HUDEP-2 (cell line): ENCODE measurements around the gene SIAH2.
"Not testable (repeated sequence)": the region's sequence is repeated elsewhere in the genome, so short reads cannot be mapped to it uniquely, and the experiment has no call there.

Experiments
- DNase-seq, 76 experiments: peaks; one replicate each; lab custom pipeline; 2025; ENCODE audit not compliant: unreplicated experiment in 76 of 76; lab: John Stamatoyannopoulos, UW

SIAH2 gene, protein sequence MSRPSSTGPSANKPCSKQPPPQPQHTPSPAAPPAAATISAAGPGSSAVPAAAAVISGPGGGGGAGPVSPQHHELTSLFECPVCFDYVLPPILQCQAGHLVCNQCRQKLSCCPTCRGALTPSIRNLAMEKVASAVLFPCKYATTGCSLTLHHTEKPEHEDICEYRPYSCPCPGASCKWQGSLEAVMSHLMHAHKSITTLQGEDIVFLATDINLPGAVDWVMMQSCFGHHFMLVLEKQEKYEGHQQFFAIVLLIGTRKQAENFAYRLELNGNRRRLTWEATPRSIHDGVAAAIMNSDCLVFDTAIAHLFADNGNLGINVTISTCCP

DNA sequence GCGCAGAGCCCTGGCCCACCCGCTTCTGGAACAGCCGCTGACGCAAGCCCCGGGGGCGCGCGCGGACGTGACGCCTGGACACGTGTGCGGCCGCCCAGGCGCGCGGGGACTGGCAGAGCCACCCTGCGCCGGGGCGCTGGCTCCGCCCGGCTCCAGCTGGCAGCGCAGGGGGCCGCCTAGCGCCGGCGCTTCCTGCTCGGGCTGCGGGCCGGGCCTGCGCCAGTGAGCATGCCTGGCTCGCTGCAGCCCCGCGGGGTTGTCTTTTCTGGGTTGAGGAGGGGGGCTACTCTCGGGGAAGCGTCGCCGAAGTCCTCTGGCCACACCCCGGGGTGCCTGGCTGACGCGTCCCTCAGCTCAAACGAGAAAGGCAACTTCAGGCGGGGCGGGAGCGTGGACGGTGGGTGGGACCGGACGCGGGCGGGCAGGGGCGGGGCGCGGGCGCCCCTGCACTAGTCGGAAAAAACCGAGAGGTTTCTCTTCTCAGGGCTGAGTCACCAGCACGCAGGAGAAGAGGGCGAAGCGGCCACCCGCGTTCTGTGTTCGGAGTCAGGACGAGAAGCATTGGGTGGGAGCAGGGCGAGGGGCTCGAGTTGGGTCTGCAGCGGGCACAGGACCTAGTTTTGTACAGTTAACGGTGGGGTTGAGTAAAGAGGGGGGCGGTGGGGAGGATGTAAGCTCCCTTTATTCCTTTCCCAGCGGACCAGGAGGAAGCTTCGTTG is at the start of gene SIAH2:
SIAH2 (minus strand) TSS at position 48 of the 719 bp plus-strand sequence. CDS start 320 bp downstream, outside the sequence.
- DNase-seq = peak in 74 of 76 experiments; percentile 43 to 94 (median 87)

DNA sequence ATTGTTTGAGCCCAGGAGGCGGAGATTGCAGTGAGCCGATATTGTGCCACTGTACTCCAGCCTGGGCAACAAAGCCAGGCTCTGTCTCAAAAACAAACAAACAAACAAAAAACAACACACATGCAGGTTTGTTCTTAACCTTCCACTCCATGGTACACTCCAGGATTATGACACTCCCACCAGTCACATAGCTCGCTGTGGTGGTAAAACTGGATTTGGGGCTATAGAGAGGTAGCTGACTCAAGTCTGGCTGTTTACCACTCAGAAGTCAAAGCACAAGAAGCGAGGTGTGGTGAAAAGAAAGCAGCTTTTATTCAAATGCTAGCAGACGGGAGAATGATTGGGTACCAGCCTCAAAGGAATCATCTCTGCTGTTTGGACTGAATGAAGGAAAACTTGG is 49.0 kb upstream of the SIAH2 start:
- no peak for DNase-seq

DNA sequence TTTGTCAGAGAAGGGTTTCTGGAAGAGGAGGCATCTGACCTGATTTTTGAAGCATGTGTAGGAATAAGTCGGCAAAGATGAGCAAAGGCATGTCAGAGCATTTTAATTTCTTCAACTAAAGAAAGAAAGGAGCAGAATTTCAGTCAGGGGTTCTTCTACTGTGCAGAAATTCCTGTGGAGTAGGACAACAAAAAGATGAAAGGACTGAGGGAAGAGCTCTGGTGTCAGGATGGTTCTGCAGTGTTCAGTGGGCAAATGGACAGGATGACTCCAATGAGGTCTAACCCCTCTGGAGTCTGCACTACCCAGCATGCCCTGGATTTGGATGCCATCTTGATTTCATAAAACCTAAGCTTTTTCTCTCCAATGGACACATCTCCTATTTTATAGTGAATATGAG is 47.7 kb upstream of the SIAH2 start:
- no peak for DNase-seq

DNA sequence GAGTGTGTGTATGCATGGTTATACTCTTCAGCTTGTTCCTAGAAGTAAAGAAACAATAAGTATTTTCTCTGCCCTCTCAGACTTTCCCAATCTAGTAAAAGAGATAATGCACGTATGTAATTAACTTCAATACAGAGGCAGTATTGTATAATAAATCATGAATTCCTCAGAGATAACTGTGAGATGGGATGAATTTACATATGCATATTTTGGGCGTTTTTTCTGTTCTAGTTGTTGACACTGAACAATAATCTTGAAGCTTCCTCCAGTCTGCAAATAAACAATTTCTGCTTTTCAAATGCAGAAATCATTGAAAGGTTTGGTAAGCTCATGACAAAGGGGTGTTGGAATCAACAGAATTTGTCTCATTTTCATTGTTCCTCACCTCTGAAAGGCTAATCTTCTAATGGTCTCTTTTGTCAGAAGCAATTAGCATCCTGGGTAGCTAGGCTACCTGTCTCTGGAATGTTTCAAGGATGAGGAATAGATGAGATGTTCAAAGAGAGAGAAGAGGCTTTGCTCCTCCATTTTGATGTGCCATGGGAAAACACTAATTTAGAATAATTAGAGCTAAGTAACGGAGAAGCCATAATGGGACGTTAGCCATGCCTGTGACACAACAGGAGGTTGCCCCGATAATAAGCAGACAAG is 43.3 kb upstream of the SIAH2 start:
- DNase-seq = no peak

DNA sequence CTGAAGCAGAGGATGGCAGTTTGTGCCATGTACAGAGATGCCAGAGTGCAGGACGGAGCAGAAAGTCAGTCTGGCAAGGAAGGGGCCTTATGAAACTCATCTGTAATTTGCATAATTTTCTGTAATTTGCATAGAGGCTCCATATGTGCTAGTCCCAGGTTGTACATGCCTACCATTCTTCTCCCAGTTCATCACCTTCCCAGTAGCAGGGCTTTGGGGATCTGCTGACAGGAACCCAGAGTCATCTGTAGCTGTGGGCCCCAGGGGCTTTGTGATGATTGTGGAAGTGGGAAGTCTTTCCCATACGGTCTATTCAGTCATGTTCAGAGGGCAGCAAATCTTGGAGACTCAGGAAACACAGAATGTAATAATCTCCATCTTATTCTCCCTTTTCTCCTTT is 42.4 kb upstream of the SIAH2 start:
- DNase-seq = no peak

DNA sequence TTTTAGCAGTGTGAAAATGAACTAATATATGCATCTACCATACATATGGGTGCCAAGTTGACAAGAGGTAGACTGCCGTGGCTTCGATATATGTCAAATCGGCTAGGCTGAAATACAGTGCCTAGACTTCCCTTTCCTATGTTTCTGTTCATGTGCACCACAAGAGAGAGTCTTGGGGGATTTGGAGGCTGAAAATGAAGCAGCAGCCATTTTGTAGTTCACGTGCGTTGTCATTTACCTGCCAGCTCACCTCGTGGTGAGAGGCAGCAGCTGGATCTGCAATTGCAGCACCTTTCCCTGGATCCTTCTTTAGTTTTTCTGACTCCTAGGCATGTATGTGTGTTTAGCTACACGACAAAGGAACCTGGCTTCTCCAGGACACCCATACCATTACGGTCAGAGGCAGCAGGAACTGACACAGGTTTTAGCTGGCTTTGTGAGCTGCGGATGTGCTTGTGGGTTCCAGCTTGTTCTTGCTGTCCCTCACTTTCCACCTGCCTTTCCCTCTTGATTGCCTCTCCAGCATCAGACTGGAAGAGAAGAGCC is 40.5 kb upstream of the SIAH2 start:
- no peak for DNase-seq

DNA sequence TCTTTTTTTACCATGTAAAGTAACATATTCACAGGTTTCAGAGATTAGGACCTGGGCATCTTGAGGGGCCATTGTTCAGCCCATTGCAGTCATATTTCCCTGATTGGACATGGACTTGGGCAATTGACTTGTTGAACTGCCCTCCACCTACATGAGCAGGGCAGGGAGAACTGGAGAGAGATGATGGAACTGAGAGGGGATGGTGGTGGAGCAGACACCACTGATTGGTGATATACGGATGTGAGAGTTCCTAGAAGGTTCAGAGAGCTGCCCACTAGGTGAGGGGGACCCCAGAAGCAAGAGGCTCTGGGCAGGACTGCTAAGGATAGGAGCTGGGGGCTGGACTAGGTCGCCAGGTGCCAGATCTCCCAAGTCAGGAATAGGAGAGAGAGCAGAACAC is 37.8 kb upstream of the SIAH2 start:
- no peak for DNase-seq

DNA sequence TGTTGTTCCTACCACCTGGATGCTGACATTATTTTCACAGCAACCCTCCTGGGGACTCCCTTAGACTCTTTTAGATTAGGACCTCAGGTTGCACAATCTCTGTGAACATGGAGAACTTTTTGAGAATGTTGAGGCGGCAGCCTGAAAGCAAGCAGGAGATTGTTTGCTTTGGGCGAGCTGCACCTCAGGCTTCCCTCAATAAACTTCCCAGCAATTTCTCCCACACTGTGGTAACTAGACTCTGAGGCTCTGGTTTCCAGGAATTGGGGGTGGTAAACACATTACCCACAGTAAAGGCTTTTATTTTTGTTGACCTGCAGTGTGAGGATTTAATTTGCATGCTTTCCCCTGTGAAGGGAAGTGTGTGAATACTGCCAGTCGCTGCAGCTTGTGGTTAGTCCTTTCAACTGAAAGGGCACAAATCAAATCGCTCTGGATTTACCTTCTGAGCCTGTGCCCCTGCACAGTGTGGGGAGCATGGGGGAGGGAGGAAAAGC is 35.2 kb upstream of the SIAH2 start:
- DNase-seq = no peak

DNA sequence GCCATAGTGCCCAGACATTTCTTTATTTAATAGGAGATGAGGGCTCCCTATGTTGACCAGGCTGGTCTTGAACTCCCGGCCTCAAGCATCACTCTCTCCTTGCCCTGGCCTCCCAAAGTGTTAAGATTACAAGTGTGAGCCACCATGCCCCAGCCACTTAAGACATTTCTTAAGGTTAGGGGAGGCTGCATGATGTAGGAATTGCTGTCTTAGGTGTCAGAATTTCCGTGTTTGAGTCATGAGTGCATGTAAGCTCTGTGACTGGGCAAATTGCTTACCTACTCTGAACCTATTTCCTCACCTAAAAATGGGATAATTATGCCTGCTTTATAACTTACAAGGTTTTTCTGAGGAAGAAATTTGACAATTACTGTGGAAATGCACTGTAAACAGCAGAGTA is 34.2 kb upstream of the SIAH2 start:
- no peak for DNase-seq

DNA sequence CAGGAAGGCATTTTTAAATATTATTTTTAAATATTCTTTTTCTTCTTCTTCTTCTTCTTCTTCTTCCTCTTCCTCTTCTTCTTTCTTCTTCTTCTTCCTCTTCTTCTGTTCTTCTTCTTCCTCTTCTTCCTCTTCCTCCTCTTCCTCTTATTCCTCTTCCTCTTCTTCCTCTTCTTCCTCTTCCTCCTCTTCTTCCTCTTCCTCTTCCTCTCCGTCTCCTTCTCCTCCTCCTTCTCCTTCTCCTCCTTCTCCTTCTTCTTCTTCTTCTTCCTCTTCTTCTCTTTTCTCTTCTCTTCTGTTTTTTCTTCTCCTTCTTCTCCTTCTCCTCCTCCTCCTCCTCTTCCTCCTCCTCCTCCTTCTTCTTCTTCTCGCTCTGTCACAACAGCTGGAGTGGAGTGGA is 33.6 kb upstream of the SIAH2 start:
- not testable (repeated sequence) for DNase-seq

DNA sequence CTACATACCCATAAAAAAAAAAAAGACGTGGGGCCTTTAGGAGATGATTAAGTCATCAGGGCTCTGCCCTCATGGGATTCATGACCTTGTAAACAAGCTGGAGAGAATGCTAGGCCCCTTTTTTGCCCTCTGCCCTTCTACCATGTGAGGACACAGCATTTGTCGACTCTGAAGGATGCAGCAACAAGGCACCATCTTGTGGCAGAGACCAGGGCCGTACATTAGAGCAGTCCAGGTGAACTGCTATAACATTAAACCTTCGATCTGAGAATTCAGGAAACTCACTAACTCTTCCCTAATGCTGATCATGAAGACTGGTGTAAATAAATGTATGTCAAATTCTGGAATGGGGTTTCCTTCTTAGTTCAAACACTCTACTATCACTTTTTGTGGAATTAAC is 30.7 kb upstream of the SIAH2 start:
- no peak for DNase-seq

DNA sequence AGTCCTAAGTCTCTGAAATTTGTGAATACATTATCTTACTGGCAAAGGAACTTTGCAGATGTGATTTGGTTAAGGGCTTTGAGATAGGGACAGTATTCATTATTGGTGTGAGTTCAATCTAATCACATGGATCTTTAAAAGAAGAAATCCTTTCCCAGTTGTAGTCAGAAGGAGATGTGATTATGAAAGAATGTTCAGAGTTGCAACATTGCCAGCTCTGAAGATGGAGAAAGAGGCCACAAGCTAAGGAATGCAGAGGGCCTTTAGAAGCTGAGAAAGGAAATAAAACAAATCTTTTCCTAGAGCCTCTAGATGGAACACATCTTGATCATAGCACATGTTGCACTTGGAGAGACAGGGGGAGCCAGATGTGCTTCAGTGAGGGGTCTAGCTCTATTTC is 27.7 kb upstream of the SIAH2 start:
- DNase-seq = no peak

DNA sequence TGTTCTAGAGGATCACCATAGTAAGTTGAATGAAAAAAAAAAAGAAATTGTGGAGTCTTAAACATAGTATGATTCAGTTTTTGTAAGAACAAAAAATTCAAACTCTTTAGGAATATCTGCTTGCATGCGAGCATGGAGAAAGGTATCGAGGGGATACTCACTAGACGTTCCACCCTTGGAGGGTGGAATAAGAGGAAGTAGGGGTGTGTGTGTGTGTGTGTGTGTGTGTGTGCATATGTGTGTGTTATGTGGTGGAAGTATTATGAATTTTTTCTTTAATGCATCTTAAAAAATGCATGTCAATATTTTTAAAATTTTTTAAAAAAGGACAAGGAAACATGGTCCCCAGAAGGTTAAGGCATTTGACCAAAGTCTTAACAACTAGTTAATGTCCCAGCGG is 26.5 kb upstream of the SIAH2 start:
- no peak for DNase-seq

DNA sequence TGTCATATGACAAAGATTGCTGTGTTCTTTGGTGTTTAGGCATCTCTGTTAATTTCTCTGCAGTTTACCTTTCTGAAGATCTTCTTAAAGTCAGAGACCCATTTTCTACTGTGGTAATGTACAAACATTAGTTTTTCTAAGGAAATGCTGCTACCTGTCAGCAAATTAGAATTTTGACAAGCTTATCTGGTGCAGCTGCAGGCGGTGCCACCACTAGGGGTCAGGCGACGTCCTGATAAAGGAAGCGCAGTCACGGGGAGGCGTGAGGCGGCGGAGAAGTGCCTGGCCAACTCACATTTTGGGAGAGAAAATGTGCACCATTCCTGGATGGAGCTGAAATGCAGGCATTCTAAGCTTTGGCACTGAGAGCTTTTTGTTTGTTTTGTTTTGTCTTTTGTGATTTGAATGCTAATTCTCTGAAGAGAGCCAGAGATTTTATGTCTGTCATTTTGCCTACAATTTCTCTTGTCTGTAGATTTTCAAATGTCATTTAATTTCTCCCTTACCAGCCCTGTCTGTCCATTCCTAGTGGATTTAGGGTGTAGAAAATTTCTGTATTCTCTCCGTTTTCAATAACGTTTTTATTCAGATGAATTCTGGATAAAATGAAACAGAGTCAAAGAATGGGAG is 24.9 kb upstream of the SIAH2 start:
- peak in 70 of 76 experiments; percentile 5 to 83 (median 60) for DNase-seq

DNA sequence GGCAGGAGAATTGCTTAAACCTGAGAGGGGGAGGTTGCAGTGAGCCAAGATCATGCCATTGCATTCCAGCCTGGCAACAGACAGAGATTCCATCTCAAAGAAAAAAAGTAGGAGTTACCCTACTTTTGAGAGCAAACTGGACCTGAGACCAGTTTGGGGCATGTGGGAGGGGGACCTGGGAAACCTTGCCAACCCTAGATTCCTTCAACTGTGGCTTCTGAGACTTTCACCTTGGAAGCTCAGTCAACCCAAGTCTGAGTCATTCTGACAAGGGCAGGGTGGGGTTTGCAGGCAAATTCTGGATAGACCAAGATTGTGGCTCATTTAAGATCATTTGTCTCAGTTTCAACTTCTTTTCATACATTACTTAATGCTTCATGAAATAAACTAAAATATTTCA is 23.8 kb upstream of the SIAH2 start:
- peak in 21 of 76 experiments; percentile 1 to 45 (median 11) for DNase-seq

DNA sequence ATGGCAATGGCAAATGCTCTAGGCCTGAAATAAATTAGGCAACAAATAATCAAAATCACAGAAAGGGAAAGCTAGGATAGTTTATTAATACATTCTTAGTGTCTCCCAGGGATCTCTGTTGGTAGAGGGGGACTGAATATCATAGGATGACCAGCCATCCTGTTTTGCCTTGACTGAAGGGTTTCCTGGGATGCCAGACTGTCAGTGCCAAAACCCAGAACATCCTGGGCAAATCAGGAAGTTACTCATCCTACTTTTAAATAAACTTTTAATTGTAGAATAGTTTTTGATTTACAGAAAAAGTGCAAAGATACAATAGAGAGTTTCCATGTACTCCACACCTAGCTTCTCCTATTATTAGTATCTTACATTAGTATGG is 21.8 kb upstream of the SIAH2 start:
- DNase-seq = no peak

DNA sequence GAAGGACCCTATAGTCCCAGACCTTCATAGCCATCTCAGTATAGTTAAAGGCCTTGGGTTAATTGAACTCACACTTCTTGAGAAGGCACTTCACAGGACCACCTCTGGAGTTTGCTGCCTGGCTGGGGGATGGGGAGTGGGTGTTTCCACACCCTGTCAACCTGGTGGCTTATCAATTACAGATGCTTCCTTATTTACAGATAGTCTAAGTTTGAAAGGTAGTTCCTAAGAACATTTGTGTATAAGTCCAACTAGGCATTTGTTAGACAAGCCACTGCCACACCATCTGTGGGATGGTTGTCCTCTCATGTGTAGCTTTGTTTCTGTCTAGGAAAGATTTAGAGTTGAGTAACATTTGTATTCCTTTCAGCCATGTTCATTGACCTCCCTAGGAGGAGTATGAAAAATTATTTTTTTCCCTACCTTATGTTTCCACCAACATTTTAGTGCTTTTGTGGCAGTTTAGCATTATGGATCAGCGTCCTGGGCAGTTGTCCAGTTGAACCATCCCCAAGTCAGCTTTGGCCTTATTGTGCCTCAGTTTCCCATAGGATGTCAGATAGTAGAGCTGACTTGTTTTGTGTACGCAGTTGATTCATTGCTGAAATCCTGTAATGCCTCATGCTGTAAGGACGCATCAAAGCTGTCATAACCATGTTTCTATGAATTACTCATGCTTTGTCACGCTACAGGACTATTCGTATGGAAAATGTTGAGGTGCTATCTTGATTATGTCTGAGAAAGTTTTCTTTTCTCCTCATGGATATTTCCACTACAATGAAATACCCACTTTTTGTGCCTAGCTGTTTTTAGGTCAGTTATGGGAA is 21.2 kb upstream of the SIAH2 start:
- DNase-seq = no peak

DNA sequence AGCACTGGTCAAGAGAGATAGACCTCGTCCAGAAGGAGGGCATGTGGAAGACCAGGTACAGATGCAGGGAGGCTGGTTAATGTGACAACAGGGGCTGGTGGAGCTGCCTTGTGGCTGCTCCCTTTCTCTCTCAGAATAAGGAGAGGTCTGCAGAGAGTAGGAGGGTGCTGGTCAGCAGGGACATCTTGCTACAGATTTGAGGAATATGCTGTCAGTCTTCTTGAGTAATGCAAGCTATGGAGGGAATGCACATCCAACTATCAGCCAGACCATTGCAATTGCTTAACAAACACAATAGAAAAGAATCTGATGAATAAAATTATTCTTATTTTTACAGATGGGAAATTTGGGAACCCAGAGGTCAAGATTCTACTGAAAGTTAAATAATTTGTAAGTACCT is 20.3 kb upstream of the SIAH2 start:
- DNase-seq = no peak

DNA sequence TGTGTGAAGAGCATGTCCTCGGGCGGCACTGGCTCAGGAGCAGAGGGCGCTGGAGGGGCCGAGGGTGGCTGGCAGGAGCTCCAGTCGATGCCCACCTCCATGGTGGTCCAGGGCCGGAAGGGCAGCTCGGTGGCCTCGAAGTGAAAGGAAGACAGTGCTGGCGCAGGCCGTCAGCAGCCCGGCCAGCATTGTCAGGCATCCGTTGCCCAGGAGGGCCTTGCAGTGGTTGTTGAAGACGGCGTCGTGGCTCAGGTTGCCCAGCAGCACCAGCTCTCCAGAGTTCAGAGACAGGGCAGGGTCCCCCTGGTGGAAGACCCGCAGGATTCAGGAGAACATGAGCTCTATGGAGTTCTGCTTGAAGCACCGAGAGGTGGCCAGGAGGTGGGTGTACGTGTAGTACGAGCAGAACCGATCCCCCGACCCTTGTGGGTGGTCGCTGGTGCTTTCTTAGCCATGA is 16.5 kb upstream of the SIAH2 start:
- no peak for DNase-seq
